HCT116 (cell line): ENCODE results near the gene RNH1. TPM values are rescaled to one million over a fixed set of nuclear protein-coding genes. Genes with fewer than 3 reads are reported as not detected.

ENCODE experiments used
- ATAC-seq: fragments of 200-7000 bp; cut with Tn5 transposase; 2 replicates; pipeline ENCODE4 v1.9.1; 2020; ENCODE audit warnings: mild to moderate bottlenecking, moderate library complexity
- BruUV-seq: library from RNA; stranded (reverse); fragments of 400-500 nt; replicated peaks from 2 replicates; lab custom pipeline; 2021; lab: Mats Ljungman, UMichigan
- CTCF ChIA-PET: fragments of 300-600 bp; sonication (Branson Sonifier 250); formaldehyde crosslinking; loops from one replicate; lab custom pipeline; 2021; ENCODE audit warnings: antibody characterized with exemption; lab: Charles Lee
- POLR2A ChIA-PET: fragments of 300-600, 350-600 bp; sonication (Branson Sonifier 250); formaldehyde crosslinking; loops from one replicate; lab custom pipeline; 2021; ENCODE audit warnings: antibody characterized with exemption; lab: Charles Lee
- RAD21 ChIA-PET, 2 experiments: fragments of 300-600 bp; sonication (Branson Sonifier 250); formaldehyde crosslinking; loops; one replicate each; lab custom pipeline; 2023; ENCODE audit warnings: low total read pairs in 2 of 2; ENCODE audit not compliant: uncharacterized antibody in 2 of 2, unreplicated experiment in 2 of 2, low non-redundant PET in 1 of 2; lab: Charles Lee
- DNase-seq: peaks from one replicate; pipeline ENCODE4 v3.0.0-alpha.2; 2010; ENCODE audit warnings: low read depth, low spot score
- H2AFZ ChIP-seq: fragments of 200-600 bp; shearing (Covaris generic), sonication (generic); 2 replicates; pipeline ENCODE4 v1.6.1; 2017; ENCODE audit warnings: low read depth, mixed run types, mixed read lengths, antibody characterized with exemption, low read length; ENCODE audit not compliant: poor library complexity, severe bottlenecking
- H3K27ac ChIP-seq: 2 replicates; pipeline ENCODE4 v1.5.1; 2012; ENCODE audit warnings: low read depth, low read length
- H3K27me3 ChIP-seq: fragments of 200-600 bp; sonication (generic); 2 replicates; pipeline ENCODE4 v1.6.1; 2016; ENCODE audit warnings: mixed run types, low read length, mixed read lengths; ENCODE audit not compliant: insufficient read depth
- H3K36me3 ChIP-seq, 2 experiments: fragments of 200-500 bp in 1 of 2; fragments of 200-600 bp in 1 of 2; sonication (Bioruptor generic) in 1 of 2; sonication (generic) in 1 of 2; 2 replicates each; pipeline versions ENCODE4 v1.5.1 to v1.6.1; 2014 to 2016; ENCODE audit warnings: low read length in 2 of 2, inconsistent platforms in 1 of 2, mixed read lengths in 1 of 2, mixed run types in 1 of 2; ENCODE audit not compliant: insufficient read depth in 2 of 2, control insufficient read depth in 1 of 2
- H3K4me1 ChIP-seq, 2 experiments: fragments of 200-600 bp in 1 of 2; sonication (generic) in 1 of 2; 2 replicates each; pipeline versions ENCODE4 v1.5.1 to v1.6.1; 2012 to 2017; ENCODE audit warnings: low read length in 2 of 2, inconsistent platforms in 1 of 2, mild to moderate bottlenecking in 1 of 2, mixed read lengths in 1 of 2, mixed run types in 1 of 2, moderate library complexity in 1 of 2; ENCODE audit not compliant: insufficient read depth in 2 of 2, control insufficient read depth in 1 of 2
- H3K4me2 ChIP-seq: fragments of 200-600 bp; sonication (generic); 2 replicates; pipeline ENCODE4 v1.6.1; 2017; ENCODE audit warnings: mixed run types, low read length, mixed read lengths
- H3K4me3 ChIP-seq, 2 experiments: fragments of 200-600 bp in 1 of 2; sonication (generic) in 1 of 2; replicated peaks in 1 of 2; 2 replicates each; pipeline ENCODE4 v1.5.1; 2011 to 2016; ENCODE audit warnings: low read length in 2 of 2, control low read depth in 1 of 2, low read depth in 1 of 2, mild to moderate bottlenecking in 1 of 2, mixed read lengths in 1 of 2, mixed run types in 1 of 2
- H3K79me2 ChIP-seq: fragments of 200-600 bp; sonication (generic); 2 replicates; pipeline ENCODE4 v1.6.1; 2017; ENCODE audit warnings: mild to moderate bottlenecking, mixed run types, low read length, moderate library complexity, mixed read lengths; ENCODE audit not compliant: insufficient read depth
- H3K9ac ChIP-seq: fragments of 200-600 bp; sonication (generic); 2 replicates; pipeline ENCODE4 v1.6.1; 2016; ENCODE audit warnings: low read length, mixed read lengths
- H3K9me2 ChIP-seq: fragments of 200-600 bp; sonication (generic), shearing (Covaris generic); 2 replicates; pipeline ENCODE4 v1.6.1; 2017; ENCODE audit warnings: mixed run types, mild to moderate bottlenecking, moderate library complexity; ENCODE audit not compliant: insufficient read depth
- H3K9me3 ChIP-seq, 2 experiments: fragments of 200-500 bp in 1 of 2; fragments of 200-600 bp in 1 of 2; sonication (Bioruptor generic) in 1 of 2; sonication (generic) in 1 of 2; 2 replicates each; pipeline ENCODE4 v1.6.1; 2014 to 2017; ENCODE audit warnings: low read length in 2 of 2, mixed read lengths in 2 of 2, inconsistent platforms in 1 of 2, low read depth in 1 of 2, mild to moderate bottlenecking in 1 of 2, mixed run types in 1 of 2, moderate library complexity in 1 of 2; ENCODE audit not compliant: control insufficient read depth in 1 of 2, insufficient read depth in 1 of 2
- H4K20me1 ChIP-seq: fragments of 200-600 bp; sonication (generic), shearing (Covaris generic); 2 replicates; pipeline ENCODE4 v1.6.1; 2017; ENCODE audit warnings: mixed run types, mild to moderate bottlenecking, moderate library complexity; ENCODE audit not compliant: insufficient read depth
- CEBPB ChIP-seq: IDR thresholded peaks from 2 replicates; pipeline ENCODE4 v1.6.1; 2012; ENCODE audit warnings: low read depth
- EGR1 ChIP-seq: IDR thresholded peaks from 2 replicates; pipeline ENCODE4 v1.6.1; 2012; ENCODE audit warnings: low read depth
- ELF1 ChIP-seq: IDR thresholded peaks from 2 replicates; pipeline ENCODE4 v1.6.1; 2012; ENCODE audit warnings: low read depth, borderline replicate concordance
- EZH2 ChIP-seq: fragments of 200-600 bp; sonication (generic); IDR thresholded peaks from 2 replicates; pipeline ENCODE4 v1.6.1; 2017; ENCODE audit warnings: antibody characterized with exemption, mixed run types
- JUND ChIP-seq: IDR thresholded peaks from 2 replicates; pipeline ENCODE4 v1.6.1; 2012
- POLR2A ChIP-seq: IDR thresholded peaks from 2 replicates; pipeline ENCODE4 v1.7.0; 2011; ENCODE audit warnings: borderline replicate concordance; ENCODE audit not compliant: insufficient read depth, insufficient read length; ENCODE audit errors: extremely low read depth
- POLR2AphosphoS5 ChIP-seq: IDR thresholded peaks from 2 replicates; pipeline ENCODE4 v1.6.1; 2011; ENCODE audit warnings: mild to moderate bottlenecking, low read depth, low read length, moderate library complexity
- RAD21 ChIP-seq: IDR thresholded peaks from 2 replicates; pipeline ENCODE4 v1.6.1; 2012; ENCODE audit warnings: low read depth, mild to moderate bottlenecking
- SP1 ChIP-seq: IDR thresholded peaks from 2 replicates; pipeline ENCODE4 v1.6.1; 2012; ENCODE audit warnings: low read depth
- SRF ChIP-seq: IDR thresholded peaks from 2 replicates; pipeline ENCODE4 v1.6.1; 2012; ENCODE audit warnings: low read depth
- TCF7L2 ChIP-seq: IDR thresholded peaks from 2 replicates; pipeline ENCODE4 v1.7.0; 2011; ENCODE audit warnings: borderline replicate concordance, inconsistent platforms; ENCODE audit not compliant: insufficient read depth, insufficient read length; ENCODE audit errors: extremely low read depth
- ZFX ChIP-seq: fragments of 450-650 bp; IDR thresholded peaks from 2 replicates; pipeline ENCODE4 v1.6.1; 2017
- intact Hi-C: fragments of 100-400 bp; cut with micrococcal nuclease; formaldehyde crosslinking; loops from 2 replicates; pipeline ENCODE4 v1.10.0; 2022
- total RNA-seq: library from RNA; stranded (reverse); gene quantifications from one replicate; pipeline ENCODE4 v1.2.1, GENCODE V29; 2021; ENCODE audit not compliant: unreplicated experiment
- TF ChIP-seq, protein P1 (sequence below): IDR thresholded peaks from 2 replicates; pipeline ENCODE4 v1.6.1; 2012; ENCODE audit warnings: low read depth
- TF ChIP-seq, protein P2 (sequence below): IDR thresholded peaks from 2 replicates; pipeline ENCODE4 v1.6.1; 2012
- TF ChIP-seq, protein P3 (sequence below), 3 experiments: fragments of 200-600 bp in 1 of 3; sonication (generic) in 1 of 3; IDR thresholded peaks in 2 of 3; conservative IDR thresholded peaks in 1 of 3; 2 replicates each; pipeline ENCODE4 v1.5.1; 2012 to 2017; ENCODE audit warnings: low read depth in 2 of 3, low read length in 2 of 3, antibody characterized with exemption in 1 of 3, borderline replicate concordance in 1 of 3, control low read depth in 1 of 3, mild to moderate bottlenecking in 1 of 3, mixed read lengths in 1 of 3, mixed run types in 1 of 3, moderate library complexity in 1 of 3; ENCODE audit not compliant: insufficient read depth in 1 of 3

Gene RNH1
- total RNA-seq, 1 experiment from 2014 or later: 120 TPM

DNA sequence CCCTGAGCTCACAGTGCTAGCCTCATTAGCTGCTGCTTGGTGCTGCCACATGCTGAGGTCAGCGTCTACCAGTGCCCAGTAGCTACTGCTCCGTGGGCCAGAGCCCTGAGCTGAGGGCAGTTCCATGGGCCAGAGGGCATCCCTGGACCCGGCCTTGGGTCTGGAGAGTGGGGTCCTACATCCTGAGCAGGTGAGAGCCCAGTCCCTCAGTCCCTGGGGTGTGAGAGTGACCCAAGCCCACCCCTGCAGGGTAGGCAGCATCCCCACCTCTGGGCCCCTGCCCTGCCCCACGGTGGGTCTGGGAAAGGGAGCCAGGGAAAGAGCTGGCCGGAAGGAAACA lies 43.7 kb upstream of the RNH1 start:
- ChIA-PET CTCF (no interaction called here), POLR2A (no interaction called here)
- Histone ChIP-seq H3K36me3 (no peaks in the 10 kb centered on the region), H3K4me3 (no peak overlapping the region), H4K20me1 (no peaks in the 10 kb centered on the region)
- no TSS peak for BruUV-seq
- TF ChIP-seq ZFX (no peak), EZH2 (no peak), RAD21 (no peak), SP1 (no peak), JUND (no peak), POLR2A (no peak), EGR1 (no peak), ELF1 (no peak), TCF7L2 (no peak), SRF (no peak), POLR2AphosphoS5 (no peak), CEBPB (no peak)
- TF ChIP-seq, protein P1, sequence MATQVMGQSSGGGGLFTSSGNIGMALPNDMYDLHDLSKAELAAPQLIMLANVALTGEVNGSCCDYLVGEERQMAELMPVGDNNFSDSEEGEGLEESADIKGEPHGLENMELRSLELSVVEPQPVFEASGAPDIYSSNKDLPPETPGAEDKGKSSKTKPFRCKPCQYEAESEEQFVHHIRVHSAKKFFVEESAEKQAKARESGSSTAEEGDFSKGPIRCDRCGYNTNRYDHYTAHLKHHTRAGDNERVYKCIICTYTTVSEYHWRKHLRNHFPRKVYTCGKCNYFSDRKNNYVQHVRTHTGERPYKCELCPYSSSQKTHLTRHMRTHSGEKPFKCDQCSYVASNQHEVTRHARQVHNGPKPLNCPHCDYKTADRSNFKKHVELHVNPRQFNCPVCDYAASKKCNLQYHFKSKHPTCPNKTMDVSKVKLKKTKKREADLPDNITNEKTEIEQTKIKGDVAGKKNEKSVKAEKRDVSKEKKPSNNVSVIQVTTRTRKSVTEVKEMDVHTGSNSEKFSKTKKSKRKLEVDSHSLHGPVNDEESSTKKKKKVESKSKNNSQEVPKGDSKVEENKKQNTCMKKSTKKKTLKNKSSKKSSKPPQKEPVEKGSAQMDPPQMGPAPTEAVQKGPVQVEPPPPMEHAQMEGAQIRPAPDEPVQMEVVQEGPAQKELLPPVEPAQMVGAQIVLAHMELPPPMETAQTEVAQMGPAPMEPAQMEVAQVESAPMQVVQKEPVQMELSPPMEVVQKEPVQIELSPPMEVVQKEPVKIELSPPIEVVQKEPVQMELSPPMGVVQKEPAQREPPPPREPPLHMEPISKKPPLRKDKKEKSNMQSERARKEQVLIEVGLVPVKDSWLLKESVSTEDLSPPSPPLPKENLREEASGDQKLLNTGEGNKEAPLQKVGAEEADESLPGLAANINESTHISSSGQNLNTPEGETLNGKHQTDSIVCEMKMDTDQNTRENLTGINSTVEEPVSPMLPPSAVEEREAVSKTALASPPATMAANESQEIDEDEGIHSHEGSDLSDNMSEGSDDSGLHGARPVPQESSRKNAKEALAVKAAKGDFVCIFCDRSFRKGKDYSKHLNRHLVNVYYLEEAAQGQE: no peak
- TF ChIP-seq, protein P2, sequence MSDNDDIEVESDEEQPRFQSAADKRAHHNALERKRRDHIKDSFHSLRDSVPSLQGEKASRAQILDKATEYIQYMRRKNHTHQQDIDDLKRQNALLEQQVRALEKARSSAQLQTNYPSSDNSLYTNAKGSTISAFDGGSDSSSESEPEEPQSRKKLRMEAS: no peak
- TF ChIP-seq, protein P3, sequence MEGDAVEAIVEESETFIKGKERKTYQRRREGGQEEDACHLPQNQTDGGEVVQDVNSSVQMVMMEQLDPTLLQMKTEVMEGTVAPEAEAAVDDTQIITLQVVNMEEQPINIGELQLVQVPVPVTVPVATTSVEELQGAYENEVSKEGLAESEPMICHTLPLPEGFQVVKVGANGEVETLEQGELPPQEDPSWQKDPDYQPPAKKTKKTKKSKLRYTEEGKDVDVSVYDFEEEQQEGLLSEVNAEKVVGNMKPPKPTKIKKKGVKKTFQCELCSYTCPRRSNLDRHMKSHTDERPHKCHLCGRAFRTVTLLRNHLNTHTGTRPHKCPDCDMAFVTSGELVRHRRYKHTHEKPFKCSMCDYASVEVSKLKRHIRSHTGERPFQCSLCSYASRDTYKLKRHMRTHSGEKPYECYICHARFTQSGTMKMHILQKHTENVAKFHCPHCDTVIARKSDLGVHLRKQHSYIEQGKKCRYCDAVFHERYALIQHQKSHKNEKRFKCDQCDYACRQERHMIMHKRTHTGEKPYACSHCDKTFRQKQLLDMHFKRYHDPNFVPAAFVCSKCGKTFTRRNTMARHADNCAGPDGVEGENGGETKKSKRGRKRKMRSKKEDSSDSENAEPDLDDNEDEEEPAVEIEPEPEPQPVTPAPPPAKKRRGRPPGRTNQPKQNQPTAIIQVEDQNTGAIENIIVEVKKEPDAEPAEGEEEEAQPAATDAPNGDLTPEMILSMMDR (IDR thresholded peaks at IDR 0.05 in 2 of 3, conservative IDR thresholded peaks at IDR 0.05 in 1 of 3; ENCODE audit: borderline replicate concordance in 1 of 3, insufficient read depth in 1 of 3, low read depth in 2 of 3, low read length in 2 of 3): no peak
- TF ChIP-seq, all 23 proteins: peak for 0
- Histone ChIP-seq H3K9me2 (no peaks in the 10 kb centered on the region), H3K9me3 (no peaks in the 10 kb centered on the region), H3K9ac (no peak overlapping the region), H2AFZ (no peak overlapping the region), H3K4me1 (peaks cover 5 to 22% of the 10 kb centered on the region in 2 experiments; a peak in 3 of 4 replicates), H3K79me2 (no peaks in the 10 kb centered on the region), H3K4me2 (no peak overlapping the region), H3K27me3 (no peaks in the 10 kb centered on the region), H3K27ac (no peak overlapping the region)
- RAD21 ChIA-PET: no interaction called here
- ATAC-seq (no peak), DNase-seq (no peak)
- intact Hi-C loops: no loop called here
